ENCODE data around the gene TMCC2.

TMCC2 gene

DNA sequence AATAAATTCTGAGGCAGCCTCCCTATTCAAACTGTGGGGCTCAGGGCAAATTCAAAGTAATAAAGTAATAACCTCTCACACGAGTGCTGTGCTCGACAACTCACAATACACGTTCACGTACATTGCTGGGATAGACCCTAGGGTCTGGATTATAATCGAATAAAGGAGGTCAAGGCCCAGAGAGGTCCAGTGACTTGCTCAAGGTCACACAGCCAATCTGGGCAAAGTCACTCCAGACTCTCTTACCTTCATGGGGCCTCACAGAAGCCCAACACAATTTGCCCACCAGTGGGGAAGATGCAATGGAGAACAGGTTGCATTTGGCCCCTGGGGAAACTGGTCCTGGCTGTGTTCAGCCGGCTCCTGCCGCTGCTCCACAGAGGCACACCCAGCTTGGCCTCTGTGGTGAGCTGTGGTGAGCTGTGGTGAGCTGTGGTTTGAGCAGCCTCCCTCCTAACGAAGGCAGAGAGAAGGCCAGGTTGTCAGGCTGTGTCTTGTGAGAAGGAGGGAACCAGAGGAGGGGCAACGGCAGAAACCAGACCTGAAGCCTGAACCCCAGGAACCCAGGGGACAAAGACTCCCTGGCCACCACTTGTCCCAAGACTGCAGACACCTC, 58.7 kb downstream of the TMCC2 start:
- H2AFZ ChIP-seq (ENCODE audit: low read length), result no peak overlapping the region
- H3K4me1 ChIP-seq (ENCODE audit: low read length), result peaks cover 60% of the 10 kb centered on the region
- peak overlapping the region; percentile 97 for H3K27ac ChIP-seq (ENCODE audit: low read length)
- TF ChIP-seq, protein P1, sequence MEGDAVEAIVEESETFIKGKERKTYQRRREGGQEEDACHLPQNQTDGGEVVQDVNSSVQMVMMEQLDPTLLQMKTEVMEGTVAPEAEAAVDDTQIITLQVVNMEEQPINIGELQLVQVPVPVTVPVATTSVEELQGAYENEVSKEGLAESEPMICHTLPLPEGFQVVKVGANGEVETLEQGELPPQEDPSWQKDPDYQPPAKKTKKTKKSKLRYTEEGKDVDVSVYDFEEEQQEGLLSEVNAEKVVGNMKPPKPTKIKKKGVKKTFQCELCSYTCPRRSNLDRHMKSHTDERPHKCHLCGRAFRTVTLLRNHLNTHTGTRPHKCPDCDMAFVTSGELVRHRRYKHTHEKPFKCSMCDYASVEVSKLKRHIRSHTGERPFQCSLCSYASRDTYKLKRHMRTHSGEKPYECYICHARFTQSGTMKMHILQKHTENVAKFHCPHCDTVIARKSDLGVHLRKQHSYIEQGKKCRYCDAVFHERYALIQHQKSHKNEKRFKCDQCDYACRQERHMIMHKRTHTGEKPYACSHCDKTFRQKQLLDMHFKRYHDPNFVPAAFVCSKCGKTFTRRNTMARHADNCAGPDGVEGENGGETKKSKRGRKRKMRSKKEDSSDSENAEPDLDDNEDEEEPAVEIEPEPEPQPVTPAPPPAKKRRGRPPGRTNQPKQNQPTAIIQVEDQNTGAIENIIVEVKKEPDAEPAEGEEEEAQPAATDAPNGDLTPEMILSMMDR (IDR thresholded peaks at IDR 0.05; ENCODE audit: low read length), result no peak
- TF ChIP-seq EZH2 (optimal IDR thresholded peaks at IDR 0.05; ENCODE audit: low read depth, low read length) (no peak), EZH2phosphoT487 (IDR thresholded peaks at IDR 0.05; ENCODE audit: low read length) (no peak)
- peak overlapping the region; percentile 41 for H3K4me3 ChIP-seq (ENCODE audit: low read length)
- H3F3A ChIP-seq (ENCODE audit: insufficient read depth, low read length), result peaks cover 55% of the 10 kb centered on the region
- no peaks in the 10 kb centered on the region for H3K9me2 ChIP-seq (replicated peaks; ENCODE audit: insufficient read depth, low read length)
- peak overlapping the region; percentile 69 for H3K9ac ChIP-seq (ENCODE audit: low read length)
- peak; percentile 95 for DNase-seq
- no peaks in the 10 kb centered on the region for H3K36me3 ChIP-seq (replicated peaks; ENCODE audit: insufficient read depth, low read length)
- H3K9me3 ChIP-seq (replicated peaks; ENCODE audit: insufficient read depth, low read length), result no peaks in the 10 kb centered on the region
- no peaks in the 10 kb centered on the region for H3K79me2 ChIP-seq (ENCODE audit: low read length)
- H3K27me3 ChIP-seq (replicated peaks; ENCODE audit: insufficient read depth, low read length), result no peaks in the 10 kb centered on the region
- peak overlapping the region; percentile 83 for H3K4me2 ChIP-seq (ENCODE audit: low read depth, low read length)
- no peaks in the 10 kb centered on the region for H4K20me1 ChIP-seq (ENCODE audit: insufficient read depth, low read length)

DNA sequence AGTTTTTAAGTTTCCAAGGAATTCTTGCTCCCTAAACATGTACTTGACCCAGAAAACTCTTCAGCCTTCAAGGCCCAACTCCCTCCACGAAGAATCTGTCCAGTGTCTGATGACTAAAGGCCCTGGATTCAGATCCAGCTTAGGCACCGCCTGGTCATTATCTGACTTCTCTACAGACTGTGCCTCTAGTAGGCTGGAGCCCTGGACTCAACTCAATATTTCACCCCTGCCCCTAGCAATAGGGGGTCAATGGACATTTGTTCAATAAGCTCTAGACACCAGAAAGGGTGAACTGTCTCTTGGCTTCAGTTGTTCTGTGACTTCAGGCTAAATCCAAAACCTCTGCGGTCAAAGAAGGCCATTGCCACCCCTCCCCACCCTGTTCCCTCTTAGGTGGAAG, 59.3 kb downstream of the TMCC2 start:
- Histone ChIP-seq H4K20me1 (ENCODE audit: insufficient read depth, low read length) (no peaks in the 10 kb centered on the region), H3K9me2 (replicated peaks; ENCODE audit: insufficient read depth, low read length) (no peaks in the 10 kb centered on the region), H2AFZ (ENCODE audit: low read length) (no peak overlapping the region), H3K4me2 (ENCODE audit: low read depth, low read length) (peak overlapping the region; percentile 83), H3K9ac (ENCODE audit: low read length) (peak overlapping the region; percentile 69), H3K4me1 (ENCODE audit: low read length) (peaks cover 60% of the 10 kb centered on the region), H3K9me3 (replicated peaks; ENCODE audit: insufficient read depth, low read length) (no peaks in the 10 kb centered on the region), H3K27me3 (replicated peaks; ENCODE audit: insufficient read depth, low read length) (no peaks in the 10 kb centered on the region), H3K4me3 (ENCODE audit: low read length) (no peak overlapping the region), H3K27ac (ENCODE audit: low read length) (peak overlapping the region; percentile 97), H3K36me3 (replicated peaks; ENCODE audit: insufficient read depth, low read length) (no peaks in the 10 kb centered on the region), H3F3A (ENCODE audit: insufficient read depth, low read length) (peaks cover 55% of the 10 kb centered on the region), H3K79me2 (ENCODE audit: low read length) (no peaks in the 10 kb centered on the region)
- TF ChIP-seq EZH2 (optimal IDR thresholded peaks at IDR 0.05; ENCODE audit: low read depth, low read length) (no peak), EZH2phosphoT487 (IDR thresholded peaks at IDR 0.05; ENCODE audit: low read length) (no peak)
- TF ChIP-seq, protein P1 (IDR thresholded peaks at IDR 0.05; ENCODE audit: low read length), result no peak
- no peak for DNase-seq

DNA sequence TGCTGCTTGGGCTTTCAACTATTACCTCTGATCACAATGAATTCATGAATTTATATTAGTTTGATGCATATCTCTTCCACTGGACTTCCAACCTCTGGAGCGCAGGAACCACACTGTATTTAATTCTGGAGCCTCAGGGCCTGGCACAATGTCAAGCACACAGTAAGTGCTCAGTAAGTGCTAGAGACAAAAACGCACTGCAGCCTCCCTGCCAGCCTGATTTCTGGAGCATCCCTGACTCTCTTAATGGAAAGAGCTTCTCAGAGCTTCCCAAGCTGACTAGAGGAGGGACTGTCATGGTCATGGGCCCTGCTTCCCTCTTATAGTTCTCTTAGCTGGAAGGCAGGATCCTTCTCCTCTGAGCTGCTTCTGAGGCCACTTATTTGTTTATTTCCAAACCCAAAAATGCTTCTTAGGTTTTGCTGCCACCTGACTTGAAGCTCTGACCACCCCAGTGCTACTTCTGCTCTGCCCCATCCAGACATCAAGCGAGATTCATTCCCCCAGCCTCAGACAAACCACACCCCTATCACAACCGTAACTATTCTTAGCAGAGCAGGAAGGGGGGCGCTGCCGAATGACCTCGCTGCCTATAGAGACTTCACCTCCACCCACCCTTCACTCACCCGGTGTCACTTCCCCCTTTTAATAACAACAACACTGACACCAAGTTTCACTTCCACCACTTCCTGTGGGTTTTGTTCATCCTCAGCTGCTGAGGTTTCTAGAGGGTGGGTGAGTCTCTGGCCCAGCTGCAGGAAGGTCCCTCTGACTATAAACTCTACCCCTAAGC, 60.2 kb downstream of the TMCC2 start:
- Histone ChIP-seq H3K4me1 (ENCODE audit: low read length) (peaks cover 56% of the 10 kb centered on the region), H3K27ac (ENCODE audit: low read length) (peak overlapping the region; percentile 97), H3K27me3 (replicated peaks; ENCODE audit: insufficient read depth, low read length) (no peaks in the 10 kb centered on the region), H3K9ac (ENCODE audit: low read length) (peak overlapping the region; percentile 69), H3K79me2 (ENCODE audit: low read length) (no peaks in the 10 kb centered on the region), H4K20me1 (ENCODE audit: insufficient read depth, low read length) (no peaks in the 10 kb centered on the region), H3F3A (ENCODE audit: insufficient read depth, low read length) (peaks cover 55% of the 10 kb centered on the region), H3K4me3 (ENCODE audit: low read length) (peak overlapping the region; percentile 42), H2AFZ (ENCODE audit: low read length) (no peak overlapping the region), H3K9me2 (replicated peaks; ENCODE audit: insufficient read depth, low read length) (no peaks in the 10 kb centered on the region), H3K36me3 (replicated peaks; ENCODE audit: insufficient read depth, low read length) (no peaks in the 10 kb centered on the region), H3K9me3 (replicated peaks; ENCODE audit: insufficient read depth, low read length) (no peaks in the 10 kb centered on the region), H3K4me2 (ENCODE audit: low read depth, low read length) (peak overlapping the region; percentile 83)
- DNase-seq, result peak; percentile 100
- TF ChIP-seq EZH2phosphoT487 (IDR thresholded peaks at IDR 0.05; ENCODE audit: low read length), result no peak
- TF ChIP-seq, protein P1 (IDR thresholded peaks at IDR 0.05; ENCODE audit: low read length), result 0 out of 2 replicates have a peak, but pooled peaks have one; percentile 8
